ENCODE measurements around the gene GPBP1.
"Not testable (repeated sequence)": the region's sequence is repeated elsewhere in the genome, so short reads cannot be mapped to it uniquely, and the experiment has no call there.

Gene GPBP1

GRCh38 chr5:57173319-57174127 lies at the start of gene GPBP1:
GPBP1 (plus strand) TSS chr5:57174059; CDS start chr5:57214131, 40,072 bp downstream.
- DNase-seq, result peak; percentile 97

GRCh38 chr5:57128325-57128724 lies 45.5 kb upstream of the GPBP1 start:
- no peak for DNase-seq

GRCh38 chr5:57133574-57133973 lies 40.3 kb upstream of the GPBP1 start:
- DNase-seq, result no peak

GRCh38 chr5:57137401-57137800 lies 36.5 kb upstream of the GPBP1 start:
- no peak for DNase-seq

- no peak for DNase-seq
Observed at GRCh38 chr5:57152316-57152715, 21.5 kb upstream of the GPBP1 start.

GRCh38 chr5:57155033-57155432 lies 18.8 kb upstream of the GPBP1 start:
- DNase-seq, result no peak

GRCh38 chr5:57157131-57157530 lies 16.7 kb upstream of the GPBP1 start:
- no peak for DNase-seq

GRCh38 chr5:57157666-57158065 lies 16.2 kb upstream of the GPBP1 start:
- DNase-seq, result no peak

- no peak for DNase-seq
Observed at GRCh38 chr5:57163553-57164006, 10.3 kb upstream of the GPBP1 start.

GRCh38 chr5:57164124-57164523 lies 9.7 kb upstream of the GPBP1 start:
- DNase-seq, result no peak

- DNase-seq, result not testable (repeated sequence)
Observed at GRCh38 chr5:57165171-57165570, 8.7 kb upstream of the GPBP1 start.

GRCh38 chr5:57166276-57166675 lies 7.6 kb upstream of the GPBP1 start:
- DNase-seq, result no peak

- no peak for DNase-seq
Observed at GRCh38 chr5:57167201-57167600, 6.7 kb upstream of the GPBP1 start.

GRCh38 chr5:57170116-57170515 lies 3.7 kb upstream of the GPBP1 start:
- DNase-seq, result not testable (repeated sequence)

- no peak for DNase-seq
Observed at GRCh38 chr5:57171816-57172465, 1.9 kb upstream of the GPBP1 start.

- DNase-seq, result no peak
Observed at GRCh38 chr5:57172466-57173318, 1.2 kb upstream of the GPBP1 start.

- no peak for DNase-seq
Observed at GRCh38 chr5:57174128-57174889, 450 bp downstream of the GPBP1 start.

GRCh38 chr5:57174890-57175510 lies 1.1 kb downstream of the GPBP1 start:
- DNase-seq, result no peak

GRCh38 chr5:57175551-57176309 lies 1.9 kb downstream of the GPBP1 start:
- no peak for DNase-seq

GRCh38 chr5:57176350-57176857 lies 2.5 kb downstream of the GPBP1 start:
- no peak for DNase-seq
